HG03460 (cell line): ENCODE results near the gene PAK1IP1.
"Not testable (repeated sequence)": the region's sequence is repeated elsewhere in the genome, so short reads cannot be mapped to it uniquely, and the experiment has no call there.

Experiments
- ATAC-seq: cut with Tn5 transposase; IDR thresholded peaks from one replicate; pipeline ENCODE4 v1.9.1; 2021; ENCODE audit not compliant: unreplicated experiment

Gene PAK1IP1

GRCh38 chr6:10690651-10691445 lies 3.9 kb upstream of the PAK1IP1 start:
- ATAC-seq, result no peak

- ATAC-seq, result no peak
Measured at GRCh38 chr6:10692965-10693538, 1.7 kb upstream of the PAK1IP1 start.

GRCh38 chr6:10695086-10695657 lies 400 bp downstream of the PAK1IP1 start:
- no peak for ATAC-seq

GRCh38 chr6:10696655-10697054 lies 1.9 kb downstream of the PAK1IP1 start:
- no peak for ATAC-seq

GRCh38 chr6:10713962-10714361 lies 19.2 kb downstream of the PAK1IP1 start:
- no peak for ATAC-seq

GRCh38 chr6:10719296-10719963 lies 24.7 kb downstream of the PAK1IP1 start:
- ATAC-seq, result no peak

- ATAC-seq, result no peak
Measured at GRCh38 chr6:10719964-10720264, 25.1 kb downstream of the PAK1IP1 start.

- ATAC-seq, result no peak
Measured at GRCh38 chr6:10720265-10720959, 25.6 kb downstream of the PAK1IP1 start.

- ATAC-seq, result not testable (repeated sequence)
Measured at GRCh38 chr6:10720960-10721849, 26.4 kb downstream of the PAK1IP1 start.

- no peak for ATAC-seq
Measured at GRCh38 chr6:10721850-10722569, 27.2 kb downstream of the PAK1IP1 start.

GRCh38 chr6:10722570-10722819 lies 27.7 kb downstream of the PAK1IP1 start:
- ATAC-seq, result no peak

GRCh38 chr6:10722820-10723566 lies 28.2 kb downstream of the PAK1IP1 start, which contains the start of gene TMEM14C:
Gene TMEM14C (plus strand): TSS chr6:10723070. CDS start chr6:10724614, 1,544 bp downstream.
- peak; percentile 98 for ATAC-seq

GRCh38 chr6:10723567-10723881 lies 28.8 kb downstream of the PAK1IP1 start:
- no peak for ATAC-seq

GRCh38 chr6:10725044-10725443 lies 30.3 kb downstream of the PAK1IP1 start:
- no peak for ATAC-seq

- no peak for ATAC-seq
Measured at GRCh38 chr6:10725716-10726115, 30.9 kb downstream of the PAK1IP1 start.

- no peak for ATAC-seq
Measured at GRCh38 chr6:10730254-10730653, 35.5 kb downstream of the PAK1IP1 start.

- ATAC-seq, result no peak
Measured at GRCh38 chr6:10733151-10733715, 38.5 kb downstream of the PAK1IP1 start.

- no peak for ATAC-seq
Measured at GRCh38 chr6:10733863-10734262, 39.1 kb downstream of the PAK1IP1 start.

GRCh38 chr6:10736731-10737130 lies 42.0 kb downstream of the PAK1IP1 start:
- no peak for ATAC-seq
